ENCODE data around the gene SLX9.
A peak's percentile ranks its signal among the peaks of the same experiment; 100 is the strongest.

SLX9 gene

GRCh38 chr21:44956356-44957046 is 16.7 kb downstream of the SLX9 start:
- TF ChIP-seq YY1 (IDR thresholded peaks at IDR 0.05; ENCODE audit: insufficient read depth, insufficient read length) (no peak), ZNF274 (IDR thresholded peaks at IDR 0.05; ENCODE audit: low read depth, low read length) (no peak)
- H3K4me1 ChIP-seq (ENCODE audit: insufficient read depth, insufficient read length), result peaks cover 43% of the 10 kb centered on the region
- no peaks in the 10 kb centered on the region for H3K9me3 ChIP-seq (ENCODE audit: insufficient read depth, low read length)
- no peak overlapping the region for H3K4me3 ChIP-seq (ENCODE audit: insufficient read length, low read depth)
- peak overlapping the region; percentile 52 for H3K9ac ChIP-seq (ENCODE audit: insufficient read length, low read depth)
- no peaks in the 10 kb centered on the region for H3K27me3 ChIP-seq (ENCODE audit: insufficient read depth, insufficient read length)
- peaks cover 95% of the 10 kb centered on the region for H3K36me3 ChIP-seq (ENCODE audit: insufficient read depth, insufficient read length, low read length)
- no peak for DNase-seq (ENCODE audit: low read depth, low spot score)

DNA sequence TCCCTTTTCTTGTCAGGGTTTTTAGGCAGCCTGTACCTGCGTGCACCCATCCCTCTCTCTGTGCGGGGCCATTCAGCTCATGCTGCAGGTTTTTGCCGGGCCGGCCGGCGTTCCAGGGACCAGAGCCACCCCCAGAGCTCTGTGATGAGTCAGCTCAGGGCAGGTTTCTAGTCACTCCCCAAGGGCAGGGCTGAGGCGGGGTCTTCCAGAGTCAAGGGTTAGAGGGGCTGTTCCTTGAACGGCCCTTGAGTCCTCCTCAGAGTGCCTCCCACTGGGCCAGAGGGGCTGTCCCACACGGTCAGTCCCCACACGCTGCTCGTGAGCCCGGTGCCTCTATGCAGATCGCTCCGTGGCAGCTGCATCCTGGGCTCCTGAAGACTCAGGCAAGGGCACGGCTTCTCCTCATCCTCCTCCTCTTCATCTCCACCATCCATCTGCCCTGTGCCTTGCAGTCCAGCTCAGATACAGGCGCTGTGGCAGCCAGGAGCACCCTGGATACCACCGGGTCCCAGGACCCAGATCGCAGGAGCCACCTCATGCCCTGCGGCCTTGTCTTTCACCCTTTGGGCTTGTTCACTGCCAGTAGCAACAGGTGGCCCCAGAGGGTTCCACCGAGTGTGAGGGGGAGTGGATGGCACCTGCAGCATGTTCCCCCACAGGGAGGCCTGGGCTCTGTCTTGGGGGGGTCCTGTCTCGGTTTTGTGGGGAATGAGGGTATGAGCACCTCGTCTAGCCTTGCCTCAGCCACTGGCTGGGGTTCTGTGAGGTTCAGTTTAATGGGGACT is 17.4 kb downstream of the SLX9 start:
- Histone ChIP-seq H3K9me3 (ENCODE audit: insufficient read depth, low read length) (no peaks in the 10 kb centered on the region), H3K4me1 (ENCODE audit: insufficient read depth, insufficient read length) (peaks cover 43% of the 10 kb centered on the region), H3K36me3 (ENCODE audit: insufficient read depth, insufficient read length, low read length) (peaks cover 95% of the 10 kb centered on the region), H3K9ac (ENCODE audit: insufficient read length, low read depth) (peak overlapping the region; percentile 52), H3K27me3 (ENCODE audit: insufficient read depth, insufficient read length) (no peaks in the 10 kb centered on the region), H3K4me3 (ENCODE audit: insufficient read length, low read depth) (no peak overlapping the region)
- DNase-seq (ENCODE audit: low read depth, low spot score), result no peak
- TF ChIP-seq ZNF274 (IDR thresholded peaks at IDR 0.05; ENCODE audit: low read depth, low read length) (no peak), SUZ12 (IDR thresholded peaks at IDR 0.05; ENCODE audit: extremely low read depth, insufficient read depth, insufficient read length) (no peak), YY1 (IDR thresholded peaks at IDR 0.05; ENCODE audit: insufficient read depth, insufficient read length) (no peak)

DNA sequence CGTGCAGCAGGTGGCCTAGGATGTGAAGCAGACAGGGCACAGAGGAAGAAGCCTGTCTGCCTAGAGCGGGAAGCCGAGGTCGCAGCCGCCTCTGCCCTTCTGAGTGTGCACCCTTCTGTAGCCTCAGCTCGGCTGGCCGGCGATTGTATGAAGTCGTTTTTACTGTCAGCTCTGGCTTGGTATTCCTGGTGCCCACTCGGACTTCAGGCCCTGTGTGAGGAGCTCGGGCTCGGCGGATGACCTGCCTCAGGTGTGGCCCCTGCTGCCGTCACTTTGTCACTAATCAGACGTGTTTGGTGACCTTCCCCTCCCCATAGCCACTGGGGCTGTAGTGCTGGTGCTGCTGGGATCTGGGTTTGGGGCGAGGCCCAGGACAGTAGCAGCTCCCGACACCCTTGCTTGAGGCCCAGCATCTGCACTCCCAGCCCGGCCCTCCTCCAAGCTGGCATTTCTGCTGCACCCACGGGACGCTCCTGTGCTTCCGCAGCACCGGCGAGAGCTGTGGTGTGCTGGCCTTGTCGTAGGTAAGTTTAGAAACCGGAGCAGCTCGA is 18.1 kb downstream of the SLX9 start:
- TF ChIP-seq YY1 (IDR thresholded peaks at IDR 0.05; ENCODE audit: insufficient read depth, insufficient read length), result no peak
- no peak for TF ChIP-seq SUZ12 (IDR thresholded peaks at IDR 0.05; ENCODE audit: extremely low read depth, insufficient read depth, insufficient read length)
- TF ChIP-seq ZNF274 (IDR thresholded peaks at IDR 0.05; ENCODE audit: low read depth, low read length), result no peak
- DNase-seq (ENCODE audit: low read depth, low spot score), result no peak
- no peaks in the 10 kb centered on the region for H3K27me3 ChIP-seq (ENCODE audit: insufficient read depth, insufficient read length)
- H3K4me1 ChIP-seq (ENCODE audit: insufficient read depth, insufficient read length), result peaks cover 40% of the 10 kb centered on the region
- no peaks in the 10 kb centered on the region for H3K9me3 ChIP-seq (ENCODE audit: insufficient read depth, low read length)
- H3K4me3 ChIP-seq (ENCODE audit: insufficient read length, low read depth), result no peak overlapping the region
- peak overlapping the region; percentile 38 for H3K9ac ChIP-seq (ENCODE audit: insufficient read length, low read depth)
- H3K36me3 ChIP-seq (ENCODE audit: insufficient read depth, insufficient read length, low read length), result peaks cover 94% of the 10 kb centered on the region

- Histone ChIP-seq H3K36me3 (ENCODE audit: insufficient read depth, insufficient read length, low read length) (peaks cover 91% of the 10 kb centered on the region), H3K4me1 (ENCODE audit: insufficient read depth, insufficient read length) (peaks cover 38% of the 10 kb centered on the region), H3K4me3 (ENCODE audit: insufficient read length, low read depth) (no peak overlapping the region), H3K9me3 (ENCODE audit: insufficient read depth, low read length) (peaks cover 3% of the 10 kb centered on the region), H3K9ac (ENCODE audit: insufficient read length, low read depth) (peak overlapping the region; percentile 38), H3K27me3 (ENCODE audit: insufficient read depth, insufficient read length) (no peaks in the 10 kb centered on the region)
- DNase-seq (ENCODE audit: low read depth, low spot score), result no peak
- TF ChIP-seq SUZ12 (IDR thresholded peaks at IDR 0.05; ENCODE audit: extremely low read depth, insufficient read depth, insufficient read length) (no peak), YY1 (IDR thresholded peaks at IDR 0.05; ENCODE audit: insufficient read depth, insufficient read length) (no peak), ZNF274 (IDR thresholded peaks at IDR 0.05; ENCODE audit: low read depth, low read length) (no peak)
These were observed 18.8 kb downstream of the SLX9 start for GRCh38 chr21:44958471-44959191.

- no peak for TF ChIP-seq YY1 (IDR thresholded peaks at IDR 0.05; ENCODE audit: insufficient read depth, insufficient read length)
- Histone ChIP-seq H3K27me3 (ENCODE audit: insufficient read depth, insufficient read length) (no peaks in the 10 kb centered on the region), H3K9ac (ENCODE audit: insufficient read length, low read depth) (no peak overlapping the region), H3K4me3 (ENCODE audit: insufficient read length, low read depth) (no peak overlapping the region), H3K4me1 (ENCODE audit: insufficient read depth, insufficient read length) (peaks cover 32% of the 10 kb centered on the region), H3K36me3 (ENCODE audit: insufficient read depth, insufficient read length, low read length) (peaks cover 88% of the 10 kb centered on the region), H3K9me3 (ENCODE audit: insufficient read depth, low read length) (peaks cover 6% of the 10 kb centered on the region)
- DNase-seq (ENCODE audit: low read depth, low spot score), result no peak
These were observed 19.7 kb downstream of the SLX9 start for GRCh38 chr21:44959376-44960091.

DNA sequence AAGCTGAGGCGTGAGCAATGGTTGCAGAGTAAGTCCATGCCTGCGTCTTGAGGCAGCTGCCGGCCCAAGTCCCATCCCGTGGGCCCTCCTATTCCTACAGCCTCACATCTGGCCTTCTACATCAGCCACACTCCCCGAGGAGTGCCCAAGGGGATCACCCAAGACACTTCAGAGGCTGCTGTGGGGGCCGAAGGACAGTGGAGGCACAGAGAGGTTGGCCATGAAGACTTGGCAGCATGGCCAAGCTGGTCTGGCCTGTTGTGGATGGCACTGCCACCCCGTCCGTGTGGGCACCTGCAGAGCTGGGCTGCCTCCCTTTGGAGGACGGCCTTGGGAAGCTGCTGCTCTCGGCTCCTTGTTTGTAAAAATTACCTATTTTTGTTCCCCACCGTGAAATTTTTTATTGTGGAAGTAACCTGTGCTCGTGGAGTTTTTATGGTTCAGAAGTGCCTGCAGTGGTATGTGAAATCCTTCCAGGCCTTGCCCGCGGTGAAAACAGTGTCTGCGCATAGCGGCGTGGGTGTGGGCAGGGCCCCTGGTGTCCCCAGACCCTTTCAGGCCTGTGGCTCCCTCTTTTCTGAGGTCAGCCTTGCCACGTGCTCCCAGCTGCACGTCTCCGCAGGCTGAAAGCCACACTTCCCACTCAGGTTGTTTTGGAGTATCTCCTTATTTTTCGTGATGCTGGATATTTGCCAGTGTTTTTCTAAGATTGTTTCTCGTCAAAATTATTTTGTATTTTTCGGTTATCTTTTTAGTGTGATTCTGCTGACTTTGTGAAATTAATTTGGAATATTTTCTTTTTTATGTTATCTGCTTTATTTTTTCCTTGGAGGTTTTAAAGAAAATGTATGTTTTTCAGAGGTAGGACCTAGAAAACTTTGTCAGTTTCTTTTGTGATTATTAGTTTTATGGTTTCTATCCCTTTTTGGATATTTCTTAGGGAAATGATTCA is 20.6 kb downstream of the SLX9 start:
- Histone ChIP-seq H3K36me3 (ENCODE audit: insufficient read depth, insufficient read length, low read length) (peaks cover 91% of the 10 kb centered on the region), H3K4me3 (ENCODE audit: insufficient read length, low read depth) (no peak overlapping the region), H3K9ac (ENCODE audit: insufficient read length, low read depth) (no peak overlapping the region), H3K9me3 (ENCODE audit: insufficient read depth, low read length) (peaks cover 15% of the 10 kb centered on the region), H3K27me3 (ENCODE audit: insufficient read depth, insufficient read length) (no peaks in the 10 kb centered on the region), H3K4me1 (ENCODE audit: insufficient read depth, insufficient read length) (peaks cover 28% of the 10 kb centered on the region)
- no peak for DNase-seq (ENCODE audit: low read depth, low spot score)
- TF ChIP-seq SUZ12 (IDR thresholded peaks at IDR 0.05; ENCODE audit: extremely low read depth, insufficient read depth, insufficient read length) (no peak), ZNF274 (IDR thresholded peaks at IDR 0.05; ENCODE audit: low read depth, low read length) (no peak), YY1 (IDR thresholded peaks at IDR 0.05; ENCODE audit: insufficient read depth, insufficient read length) (no peak)

Measured in NT2/D1 (cell line).